Panc1 (cell line): ENCODE data around the gene CACFD1.

Experiments
- POLR2AphosphoS5 ChIP-seq: IDR thresholded peaks from 2 replicates; pipeline ENCODE4 v1.6.1; 2012; ENCODE audit warnings: mild to moderate bottlenecking, low read depth, low read length, moderate library complexity
- SIN3A ChIP-seq: IDR thresholded peaks from 2 replicates; pipeline ENCODE4 v1.6.1; 2012; ENCODE audit warnings: low read depth, mild to moderate bottlenecking, low read length, moderate library complexity, borderline replicate concordance; ENCODE audit not compliant: insufficient read depth
- TCF7L2 ChIP-seq: IDR thresholded peaks from 2 replicates; pipeline ENCODE4 v1.6.1; 2011; ENCODE audit warnings: mild to moderate bottlenecking, low read depth, low read length, inconsistent platforms
- TF ChIP-seq, protein P1 (sequence below): fragments of 450-650 bp; IDR thresholded peaks from 2 replicates; pipeline ENCODE4 v1.5.1; 2017; ENCODE audit warnings: mild to moderate bottlenecking
- TF ChIP-seq, protein P2 (sequence below), 2 experiments: IDR thresholded peaks; 2 replicates each; pipeline ENCODE4 v1.6.1; 2011 to 2012; ENCODE audit warnings: low read depth in 2 of 2, control low read depth in 1 of 2, low read length in 1 of 2, mild to moderate bottlenecking in 1 of 2, moderate library complexity in 1 of 2; ENCODE audit not compliant: insufficient read depth in 1 of 2

DNA sequence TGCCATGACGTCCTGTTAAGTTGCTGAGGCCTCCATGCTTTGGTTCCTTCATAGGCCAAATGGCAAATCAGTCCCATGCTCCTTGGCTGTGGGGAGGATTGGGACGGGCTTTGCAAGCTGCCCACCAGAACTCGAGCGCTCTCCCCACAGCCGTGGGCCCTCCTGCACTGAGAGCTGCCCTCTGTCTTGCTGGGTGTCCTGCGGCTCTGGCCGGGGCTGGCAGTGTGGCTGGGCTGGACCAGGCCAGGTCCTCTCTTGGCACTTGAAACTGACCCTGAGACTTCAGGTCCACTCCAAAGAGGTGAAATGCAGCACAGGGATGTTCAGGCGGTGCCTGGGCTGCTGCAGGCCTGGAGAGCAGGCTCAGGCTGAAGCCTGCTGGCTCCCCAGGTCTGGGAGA, 57.9 kb downstream of the CACFD1 start:
- TF ChIP-seq, protein P1, sequence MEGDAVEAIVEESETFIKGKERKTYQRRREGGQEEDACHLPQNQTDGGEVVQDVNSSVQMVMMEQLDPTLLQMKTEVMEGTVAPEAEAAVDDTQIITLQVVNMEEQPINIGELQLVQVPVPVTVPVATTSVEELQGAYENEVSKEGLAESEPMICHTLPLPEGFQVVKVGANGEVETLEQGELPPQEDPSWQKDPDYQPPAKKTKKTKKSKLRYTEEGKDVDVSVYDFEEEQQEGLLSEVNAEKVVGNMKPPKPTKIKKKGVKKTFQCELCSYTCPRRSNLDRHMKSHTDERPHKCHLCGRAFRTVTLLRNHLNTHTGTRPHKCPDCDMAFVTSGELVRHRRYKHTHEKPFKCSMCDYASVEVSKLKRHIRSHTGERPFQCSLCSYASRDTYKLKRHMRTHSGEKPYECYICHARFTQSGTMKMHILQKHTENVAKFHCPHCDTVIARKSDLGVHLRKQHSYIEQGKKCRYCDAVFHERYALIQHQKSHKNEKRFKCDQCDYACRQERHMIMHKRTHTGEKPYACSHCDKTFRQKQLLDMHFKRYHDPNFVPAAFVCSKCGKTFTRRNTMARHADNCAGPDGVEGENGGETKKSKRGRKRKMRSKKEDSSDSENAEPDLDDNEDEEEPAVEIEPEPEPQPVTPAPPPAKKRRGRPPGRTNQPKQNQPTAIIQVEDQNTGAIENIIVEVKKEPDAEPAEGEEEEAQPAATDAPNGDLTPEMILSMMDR = no peak
- no peak for TF ChIP-seq TCF7L2
- TF ChIP-seq, protein P2, sequence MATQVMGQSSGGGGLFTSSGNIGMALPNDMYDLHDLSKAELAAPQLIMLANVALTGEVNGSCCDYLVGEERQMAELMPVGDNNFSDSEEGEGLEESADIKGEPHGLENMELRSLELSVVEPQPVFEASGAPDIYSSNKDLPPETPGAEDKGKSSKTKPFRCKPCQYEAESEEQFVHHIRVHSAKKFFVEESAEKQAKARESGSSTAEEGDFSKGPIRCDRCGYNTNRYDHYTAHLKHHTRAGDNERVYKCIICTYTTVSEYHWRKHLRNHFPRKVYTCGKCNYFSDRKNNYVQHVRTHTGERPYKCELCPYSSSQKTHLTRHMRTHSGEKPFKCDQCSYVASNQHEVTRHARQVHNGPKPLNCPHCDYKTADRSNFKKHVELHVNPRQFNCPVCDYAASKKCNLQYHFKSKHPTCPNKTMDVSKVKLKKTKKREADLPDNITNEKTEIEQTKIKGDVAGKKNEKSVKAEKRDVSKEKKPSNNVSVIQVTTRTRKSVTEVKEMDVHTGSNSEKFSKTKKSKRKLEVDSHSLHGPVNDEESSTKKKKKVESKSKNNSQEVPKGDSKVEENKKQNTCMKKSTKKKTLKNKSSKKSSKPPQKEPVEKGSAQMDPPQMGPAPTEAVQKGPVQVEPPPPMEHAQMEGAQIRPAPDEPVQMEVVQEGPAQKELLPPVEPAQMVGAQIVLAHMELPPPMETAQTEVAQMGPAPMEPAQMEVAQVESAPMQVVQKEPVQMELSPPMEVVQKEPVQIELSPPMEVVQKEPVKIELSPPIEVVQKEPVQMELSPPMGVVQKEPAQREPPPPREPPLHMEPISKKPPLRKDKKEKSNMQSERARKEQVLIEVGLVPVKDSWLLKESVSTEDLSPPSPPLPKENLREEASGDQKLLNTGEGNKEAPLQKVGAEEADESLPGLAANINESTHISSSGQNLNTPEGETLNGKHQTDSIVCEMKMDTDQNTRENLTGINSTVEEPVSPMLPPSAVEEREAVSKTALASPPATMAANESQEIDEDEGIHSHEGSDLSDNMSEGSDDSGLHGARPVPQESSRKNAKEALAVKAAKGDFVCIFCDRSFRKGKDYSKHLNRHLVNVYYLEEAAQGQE (IDR thresholded peaks at IDR 0.05; ENCODE audit: insufficient read depth in 1 of 2, low read depth in 2 of 2, low read length in 1 of 2) = no peak
- no peak for TF ChIP-seq POLR2AphosphoS5
- TF ChIP-seq SIN3A = no peak
